GM18511 (cell line): ENCODE results near the gene TMEM176B.
"Not testable (repeated sequence)": the region's sequence is repeated elsewhere in the genome, so short reads cannot be mapped to it uniquely, and the experiment has no call there.

Experiments
- ATAC-seq: cut with Tn5 transposase; IDR thresholded peaks from one replicate; pipeline ENCODE4 v1.9.1; 2021; ENCODE audit warnings: mild to moderate bottlenecking, moderate library complexity; ENCODE audit not compliant: unreplicated experiment

Gene TMEM176B

GRCh38 chr7:150823484-150824126, 23.4 kb upstream of the TMEM176B start:
- no peak for ATAC-seq

GRCh38 chr7:150823043-150823442, 22.9 kb upstream of the TMEM176B start:
- no peak for ATAC-seq

GRCh38 chr7:150820578-150821198, 20.5 kb upstream of the TMEM176B start:
- ATAC-seq, result no peak

GRCh38 chr7:150820148-150820547, 20.0 kb upstream of the TMEM176B start:
- ATAC-seq, result no peak

- no peak for ATAC-seq
Measured at GRCh38 chr7:150818971-150819370, 18.8 kb upstream of the TMEM176B start.

- no peak for ATAC-seq
Measured at GRCh38 chr7:150814328-150815001, 14.3 kb upstream of the TMEM176B start.

- ATAC-seq, result not testable (repeated sequence)
Measured at GRCh38 chr7:150807616-150808438, 7.7 kb upstream of the TMEM176B start.

- ATAC-seq, result no peak
Measured at GRCh38 chr7:150806863-150807262, 6.7 kb upstream of the TMEM176B start.

- no peak for ATAC-seq
Measured at GRCh38 chr7:150806454-150806853, 6.3 kb upstream of the TMEM176B start.

- ATAC-seq, result no peak
Measured at GRCh38 chr7:150805864-150806263, 5.7 kb upstream of the TMEM176B start.

GRCh38 chr7:150804802-150805201, 4.6 kb upstream of the TMEM176B start:
- ATAC-seq, result no peak

GRCh38 chr7:150803161-150803860, 3.1 kb upstream of the TMEM176B start:
- ATAC-seq, result no peak

- ATAC-seq, result no peak
Measured at GRCh38 chr7:150801946-150802771, 2.0 kb upstream of the TMEM176B start.

GRCh38 chr7:150801242-150801945, 1.2 kb upstream of the TMEM176B start:
- no peak for ATAC-seq

- ATAC-seq, result no peak
Measured at GRCh38 chr7:150800581-150801241, 547 bp upstream of the TMEM176B start, which contains the start of gene TMEM176A. TMEM176A (plus strand) TSS chr7:150800769; CDS start chr7:150801551, 782 bp downstream.

GRCh38 chr7:150799156-150799555, 1.0 kb downstream of the TMEM176B start:
- ATAC-seq, result no peak

GRCh38 chr7:150797661-150798060, 2.5 kb downstream of the TMEM176B start:
- no peak for ATAC-seq

- no peak for ATAC-seq
Measured at GRCh38 chr7:150793569-150794238, 6.5 kb downstream of the TMEM176B start.
